ENCODE data around the gene TPK1. TPM values are rescaled to one million over a fixed set of nuclear protein-coding genes. Genes with fewer than 3 reads are reported as not detected.

The TPK1 gene
- polyA plus RNA-seq, 1 donor from 2014 or later: 3.5 TPM

GRCh38 chr7:144565586-144565985 is 270.3 kb downstream of the TPK1 start:
- no peak overlapping the region for H3K27ac ChIP-seq (ENCODE audit: low read length)
- H3K36me3 ChIP-seq (ENCODE audit: insufficient read depth, low read length): no peaks in the 10 kb centered on the region
- no peak overlapping the region for H2AFZ ChIP-seq (ENCODE audit: low read depth, low read length)
- H3K79me2 ChIP-seq (replicated peaks; ENCODE audit: insufficient read depth, low read length): no peaks in the 10 kb centered on the region
- H4K20me1 ChIP-seq (ENCODE audit: insufficient read depth): no peaks in the 10 kb centered on the region
- TF ChIP-seq EP300 (conservative IDR thresholded peaks at IDR 0.05; ENCODE audit: poor library complexity, severe bottlenecking) (no peak), EZH2 (IDR thresholded peaks at IDR 0.05; ENCODE audit: borderline replicate concordance, insufficient read depth, low read length, poor library complexity, severe bottlenecking) (no peak)
- no peak overlapping the region for H3K4me2 ChIP-seq (ENCODE audit: low read length)
- H3K4me3 ChIP-seq (ENCODE audit: low read length): no peak overlapping the region
- no peaks in the 10 kb centered on the region for H3K27me3 ChIP-seq (ENCODE audit: insufficient read depth, low read depth, low read length)
- H3K9me2 ChIP-seq (ENCODE audit: insufficient read depth, low read length): no peaks in the 10 kb centered on the region
- no peaks in the 10 kb centered on the region for H3F3A ChIP-seq (ENCODE audit: insufficient read depth, low read length, poor library complexity, severe bottlenecking)
- no peaks in the 10 kb centered on the region for H3K9me3 ChIP-seq (ENCODE audit: low read length)
- H3K9ac ChIP-seq (ENCODE audit: low read length): no peak overlapping the region

GRCh38 chr7:144549861-144550260 is 286.0 kb downstream of the TPK1 start:
- Histone ChIP-seq H4K20me1 (ENCODE audit: insufficient read depth) (no peaks in the 10 kb centered on the region), H3K36me3 (ENCODE audit: insufficient read depth, low read length) (no peaks in the 10 kb centered on the region), H3K9me3 (ENCODE audit: low read length) (no peaks in the 10 kb centered on the region)

More at GRCh38 chr7:144549861-144550260, 286.0 kb downstream of the TPK1 start:
- Histone ChIP-seq H3K79me2 (replicated peaks; ENCODE audit: insufficient read depth, low read length) (no peaks in the 10 kb centered on the region), H2AFZ (ENCODE audit: low read depth, low read length) (no peak overlapping the region), H3F3A (ENCODE audit: insufficient read depth, low read length, poor library complexity, severe bottlenecking) (no peaks in the 10 kb centered on the region), H3K27ac (ENCODE audit: low read length) (no peak overlapping the region), H3K4me2 (ENCODE audit: low read length) (no peak overlapping the region), H3K4me3 (ENCODE audit: low read length) (no peak overlapping the region), H3K9me2 (ENCODE audit: insufficient read depth, low read length) (no peaks in the 10 kb centered on the region), H3K9ac (ENCODE audit: low read length) (no peak overlapping the region), H3K27me3 (ENCODE audit: insufficient read depth, low read depth, low read length) (no peaks in the 10 kb centered on the region)
- TF ChIP-seq MXI1 (conservative IDR thresholded peaks at IDR 0.05; ENCODE audit: poor library complexity, severe bottlenecking) (no peak), EP300 (conservative IDR thresholded peaks at IDR 0.05; ENCODE audit: poor library complexity, severe bottlenecking) (no peak), RAD21 (conservative IDR thresholded peaks at IDR 0.05) (no peak), TAF1 (IDR thresholded peaks at IDR 0.05; ENCODE audit: low read depth) (no peak), REST (IDR thresholded peaks at IDR 0.05; ENCODE audit: borderline replicate concordance) (no peak), SMC3 (conservative IDR thresholded peaks at IDR 0.05; ENCODE audit: poor library complexity) (no peak), CTCF (IDR thresholded peaks at IDR 0.05; ENCODE audit: poor library complexity, severe bottlenecking) (no peak), EZH2 (IDR thresholded peaks at IDR 0.05; ENCODE audit: borderline replicate concordance, insufficient read depth, low read length, poor library complexity, severe bottlenecking) (no peak), POLR2AphosphoS5 (IDR thresholded peaks at IDR 0.05) (no peak)
